GM23248 (cell line): ENCODE results near the gene KHDRBS1. TPM values are rescaled to one million over a fixed set of nuclear protein-coding genes. Genes with fewer than 3 reads are reported as not detected.
"Not testable (repeated sequence)": the region's sequence is repeated elsewhere in the genome, so short reads cannot be mapped to it uniquely, and the experiment has no call there.

ENCODE experiments used
- DNase-seq: peaks from one replicate; pipeline ENCODE4 v3.0.0-alpha.2; 2015
- H2AFZ ChIP-seq: fragments of 200-600 bp; sonication (generic); 2 replicates; pipeline ENCODE4 v1.6.1; 2016; ENCODE audit warnings: antibody characterized with exemption
- H3F3A ChIP-seq: fragments of 200-600 bp; sonication (generic); 2 replicates; pipeline ENCODE4 v1.6.1; 2016; ENCODE audit warnings: mild to moderate bottlenecking, antibody characterized with exemption, mixed run types; ENCODE audit not compliant: insufficient read depth
- H3K27ac ChIP-seq: fragments of 200-600 bp; sonication (generic); 2 replicates; pipeline ENCODE4 v1.5.1; 2016; ENCODE audit warnings: mild to moderate bottlenecking
- H3K27me3 ChIP-seq: fragments of 200-600 bp; sonication (generic); replicated peaks from 2 replicates; pipeline ENCODE4 v1.6.1; 2016; ENCODE audit warnings: mild to moderate bottlenecking; ENCODE audit not compliant: insufficient read depth
- H3K36me3 ChIP-seq: fragments of 200-600 bp; sonication (generic); 2 replicates; pipeline ENCODE4 v1.6.1; 2016; ENCODE audit warnings: low read depth, mild to moderate bottlenecking
- H3K4me1 ChIP-seq: fragments of 200-600 bp; sonication (generic); 2 replicates; pipeline ENCODE4 v1.6.1; 2016; ENCODE audit warnings: mild to moderate bottlenecking; ENCODE audit not compliant: insufficient read depth
- H3K4me2 ChIP-seq: fragments of 200-600 bp; sonication (generic); one replicate; pipeline ENCODE4 v1.6.1; 2016; ENCODE audit warnings: mild to moderate bottlenecking; ENCODE audit not compliant: unreplicated experiment
- H3K4me3 ChIP-seq: fragments of 200-600 bp; sonication (generic); 2 replicates; pipeline ENCODE4 v1.5.1; 2016; ENCODE audit warnings: mild to moderate bottlenecking
- H3K79me2 ChIP-seq: fragments of 200-600 bp; sonication (generic); 2 replicates; pipeline ENCODE4 v1.6.1; 2016; ENCODE audit warnings: mild to moderate bottlenecking; ENCODE audit not compliant: insufficient read depth
- H3K9ac ChIP-seq: fragments of 200-600 bp; sonication (generic); 2 replicates; pipeline ENCODE4 v1.6.1; 2016; ENCODE audit warnings: mild to moderate bottlenecking
- H3K9me2 ChIP-seq: fragments of 200-600 bp; sonication (generic); 2 replicates; pipeline ENCODE4 v1.6.1; 2016; ENCODE audit warnings: mixed run types, mild to moderate bottlenecking, moderate library complexity; ENCODE audit not compliant: insufficient read depth
- H3K9me3 ChIP-seq: fragments of 200-600 bp; sonication (generic); one replicate; pipeline ENCODE4 v1.6.1; 2017; ENCODE audit warnings: low read depth
- H4K20me1 ChIP-seq: fragments of 200-600 bp; sonication (generic); 2 replicates; pipeline ENCODE4 v1.6.0; 2016; ENCODE audit not compliant: insufficient read depth
- EZH2 ChIP-seq: fragments of 200-600 bp; sonication (generic); IDR thresholded peaks from 2 replicates; pipeline ENCODE4 v1.6.1; 2018; ENCODE audit warnings: antibody characterized with exemption, mild to moderate bottlenecking; ENCODE audit not compliant: insufficient read depth, poor library complexity, severe bottlenecking
- EZH2phosphoT487 ChIP-seq: fragments of 200-600 bp; sonication (generic); IDR thresholded peaks from 2 replicates; pipeline ENCODE4 v1.6.1; 2018; ENCODE audit warnings: antibody characterized with exemption, moderate library complexity, mild to moderate bottlenecking, low read depth; ENCODE audit not compliant: insufficient read depth
- WGBS, 2 experiments: methylation state at CpG; one replicate each; pipeline ENCODE4 v1.1.6; 2015 to 2017; ENCODE audit warnings: low lambda C conversion rate in 2 of 2, low coverage in 1 of 2; ENCODE audit errors: missing lambda C conversion rate in 2 of 2; 5-methylcytosine and 5-hydroxymethylcytosine counted together
- in situ Hi-C: fragments of 300-500 bp; cut with MboI; formaldehyde crosslinking; loops from 2 replicates; pipeline ENCODE4 v1.15.0; 2020
- polyA plus RNA-seq: library from polyadenylated mRNA; unstranded; fragments of >200 nt; fragmentation: Nextera tagmentation; extraction: Ambion mirVana; gene quantifications from 2 replicates; pipeline ENCODE4 v1.2.1, GENCODE V29; 2016
- total RNA-seq: library from RNA; depleted of rRNA; stranded (reverse); fragments of >200 nt; shearing (Covaris generic); gene quantifications from 2 replicates; pipeline ENCODE4 v1.2.3, GENCODE V29; 2014

KHDRBS1 gene
- total and polyA plus RNA-seq, 2 experiments from 2014 or later: 41.7 to 68.6 TPM

GRCh38 chr1:32073299-32074229 is 59.9 kb downstream of the KHDRBS1 start:
- TF ChIP-seq EZH2 (no peak), EZH2phosphoT487 (no peak)
- 24 to 44% methylated on average over 16 to 28 of the region's 28 CpGs for WGBS, 2 experiments
- no peaks in the 10 kb centered on the region for H4K20me1 ChIP-seq
- H3K36me3 ChIP-seq: peaks cover 15% of the 10 kb centered on the region
- no peak for DNase-seq
- H3K79me2 ChIP-seq: peaks cover 19% of the 10 kb centered on the region
- H3F3A ChIP-seq: peaks cover 22% of the 10 kb centered on the region
- H3K27me3 ChIP-seq: no peaks in the 10 kb centered on the region
- peak overlapping the region; percentile 85 for H3K4me3 ChIP-seq
- H2AFZ ChIP-seq: peak overlapping the region; percentile 81
- H3K9ac ChIP-seq: peak overlapping the region; percentile 80
- peaks cover 24% of the 10 kb centered on the region for H3K4me1 ChIP-seq
- no peaks in the 10 kb centered on the region for H3K9me2 ChIP-seq
- in situ Hi-C loops: no loop called here
- no peaks in the 10 kb centered on the region for H3K9me3 ChIP-seq
- peak overlapping the region; percentile 75 for H3K27ac ChIP-seq
- peak overlapping the region; percentile 87 for H3K4me2 ChIP-seq

GRCh38 chr1:32074841-32075240 is 61.2 kb downstream of the KHDRBS1 start:
- TF ChIP-seq EZH2 (no peak), EZH2phosphoT487 (no peak)
- Histone ChIP-seq H2AFZ (no peak overlapping the region), H3F3A (peaks cover 11% of the 10 kb centered on the region), H3K36me3 (peaks cover 21% of the 10 kb centered on the region), H3K9ac (no peak overlapping the region), H3K4me3 (no peak overlapping the region), H3K27me3 (no peaks in the 10 kb centered on the region), H3K4me2 (no peak overlapping the region), H3K9me2 (no peaks in the 10 kb centered on the region), H3K4me1 (peaks cover 21% of the 10 kb centered on the region), H3K79me2 (peaks cover 19% of the 10 kb centered on the region), H3K9me3 (no peaks in the 10 kb centered on the region), H4K20me1 (no peaks in the 10 kb centered on the region), H3K27ac (no peak overlapping the region)
- no peak for DNase-seq
- in situ Hi-C loops: no loop called here
- WGBS, 2 experiments: 94 to 96% methylated on average over 9 of the region's 9 CpGs

GRCh38 chr1:32077451-32077850 is 63.8 kb downstream of the KHDRBS1 start:
- Histone ChIP-seq H4K20me1 (no peaks in the 10 kb centered on the region), H3K4me2 (no peak overlapping the region), H3K9me3 (no peaks in the 10 kb centered on the region), H3K79me2 (peaks cover 19% of the 10 kb centered on the region), H3K9ac (no peak overlapping the region), H3K9me2 (no peaks in the 10 kb centered on the region), H2AFZ (no peak overlapping the region), H3K4me1 (peaks cover 10% of the 10 kb centered on the region; the same call in 1 of the 2 replicates), H3K27ac (no peak overlapping the region), H3K27me3 (no peaks in the 10 kb centered on the region), H3F3A (no peaks in the 10 kb centered on the region), H3K4me3 (no peak overlapping the region), H3K36me3 (peaks cover 27% of the 10 kb centered on the region)
- 91 to 98% methylated on average over 3 of the region's 3 CpGs for WGBS, 2 experiments
- in situ Hi-C loops: no loop called here
- TF ChIP-seq EZH2phosphoT487 (no peak), EZH2 (no peak)
- DNase-seq: no peak

- Histone ChIP-seq H3K4me3 (no peak overlapping the region), H2AFZ (no peak overlapping the region), H3K36me3 (peaks cover 24% of the 10 kb centered on the region), H3K27me3 (no peaks in the 10 kb centered on the region), H3K79me2 (no peaks in the 10 kb centered on the region), H3K9ac (no peak overlapping the region), H3K27ac (no peak overlapping the region), H3K9me3 (no peaks in the 10 kb centered on the region), H3F3A (no peaks in the 10 kb centered on the region), H3K4me2 (no peak overlapping the region), H3K4me1 (no peaks in the 10 kb centered on the region), H4K20me1 (no peaks in the 10 kb centered on the region), H3K9me2 (no peaks in the 10 kb centered on the region)
- no peak for TF ChIP-seq EZH2
- no peak for TF ChIP-seq EZH2phosphoT487
- DNase-seq: no peak
- in situ Hi-C loops: no loop called here
- 88 to 100% methylated on average over 1 of the region's 1 CpG for WGBS, 2 experiments
Observed at GRCh38 chr1:32082022-32082421, 68.4 kb downstream of the KHDRBS1 start.

GRCh38 chr1:32086381-32086780 is 72.7 kb downstream of the KHDRBS1 start:
- H3K36me3 ChIP-seq, H3K27me3 ChIP-seq, H3K9ac ChIP-seq, H3K4me2 ChIP-seq, H3F3A ChIP-seq, DNase-seq, H3K9me3 ChIP-seq, H3K27ac ChIP-seq, H3K4me1 ChIP-seq, H3K4me3 ChIP-seq, H2AFZ ChIP-seq, H4K20me1 ChIP-seq, in situ Hi-C loops, H3K9me2 ChIP-seq, H3K79me2 ChIP-seq: not testable (repeated sequence)
- WGBS, 2 experiments: 98 to 100% methylated on average over 2 of the region's 2 CpGs
